Cardiac fibroblast (primary cell): ENCODE results near the gene TSPO.
A peak's percentile ranks its signal among the peaks of the same experiment; 100 is the strongest.

Source experiments
- DNase-seq, 2 donors: peaks; one replicate each; pipeline versions ENCODE4 v3.0.0 to v3.0.0-alpha.2; 2010; ENCODE audit warnings: low read depth in 2 of 2
- H3K4me3 ChIP-seq, 2 donors: replicated peaks in 1 of 2; 1 replicate in 1 of 2; 2 replicates in 1 of 2; pipeline ENCODE4 v1.5.1; 2011; ENCODE audit warnings: low read depth in 2 of 2, low read length in 2 of 2, mild to moderate bottlenecking in 2 of 2, moderate library complexity in 1 of 2
- CTCF ChIP-seq: IDR thresholded peaks from one replicate; pipeline ENCODE4 v1.5.1; 2011; ENCODE audit warnings: low read depth, mild to moderate bottlenecking, low read length, inconsistent platforms

Gene TSPO

GRCh38 chr22:43179911-43180195, 28.5 kb downstream of the TSPO start:
- no peak for TF ChIP-seq CTCF
- no peak for DNase-seq
- no peak overlapping the region for H3K4me3 ChIP-seq

GRCh38 chr22:43180670-43181069, 29.3 kb downstream of the TSPO start:
- TF ChIP-seq CTCF, result no peak
- H3K4me3 ChIP-seq, result no peak overlapping the region
- no peak for DNase-seq

GRCh38 chr22:43181321-43182076, 30.1 kb downstream of the TSPO start:
- DNase-seq, result no peak
- TF ChIP-seq CTCF, result no peak
- H3K4me3 ChIP-seq, result no peak overlapping the region

- no peak for TF ChIP-seq CTCF
- DNase-seq, result no peak
- H3K4me3 ChIP-seq, result no peak overlapping the region
Measured at GRCh38 chr22:43182118-43182517, 30.8 kb downstream of the TSPO start.

GRCh38 chr22:43182726-43183125, 31.4 kb downstream of the TSPO start:
- DNase-seq, result no peak
- TF ChIP-seq CTCF, result no peak
- no peak overlapping the region for H3K4me3 ChIP-seq

- no peak overlapping the region for H3K4me3 ChIP-seq
- peak; percentile 44 to 90 for DNase-seq
- TF ChIP-seq CTCF, result no peak
Measured at GRCh38 chr22:43183496-43184277, 32.3 kb downstream of the TSPO start.
